ENCODE data around the gene KCNG2.

DNA sequence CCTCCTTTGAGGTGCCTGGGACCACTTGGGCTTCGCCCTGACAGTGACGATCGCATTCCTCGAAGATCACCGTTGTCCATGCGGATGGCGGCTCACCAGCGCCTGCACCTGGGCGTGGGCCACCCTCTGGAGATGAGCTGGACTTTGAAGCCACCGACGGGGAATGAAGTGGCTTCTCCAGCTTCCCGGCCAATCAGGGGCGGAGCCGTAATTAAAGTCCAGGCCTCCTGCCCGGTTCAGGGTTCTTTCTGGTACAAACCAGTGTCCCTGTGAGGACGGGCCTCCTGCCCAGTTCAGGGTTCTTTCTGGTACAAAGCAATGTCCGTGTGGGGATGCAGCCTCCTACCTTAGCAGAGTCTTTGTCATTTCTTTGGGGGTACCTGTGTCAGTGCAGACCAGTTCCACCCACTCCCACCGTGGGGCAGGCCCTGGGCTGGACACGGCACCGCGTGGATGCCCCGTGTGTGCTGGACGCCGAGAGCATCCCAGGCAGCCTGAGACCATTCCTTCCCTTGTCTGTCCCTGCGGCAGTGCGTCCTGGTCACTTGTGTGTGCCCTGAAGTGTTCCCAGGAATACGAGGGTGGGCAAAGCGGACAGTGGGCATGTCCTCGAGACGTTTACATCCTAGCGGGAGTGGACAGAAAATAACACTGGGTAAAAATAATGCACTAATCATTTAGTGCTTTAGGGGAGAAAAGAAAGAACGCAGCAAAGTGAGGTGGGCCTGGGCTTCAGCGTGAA is 55.0 kb downstream of the KCNG2 start:
- TF ChIP-seq, protein P1, sequence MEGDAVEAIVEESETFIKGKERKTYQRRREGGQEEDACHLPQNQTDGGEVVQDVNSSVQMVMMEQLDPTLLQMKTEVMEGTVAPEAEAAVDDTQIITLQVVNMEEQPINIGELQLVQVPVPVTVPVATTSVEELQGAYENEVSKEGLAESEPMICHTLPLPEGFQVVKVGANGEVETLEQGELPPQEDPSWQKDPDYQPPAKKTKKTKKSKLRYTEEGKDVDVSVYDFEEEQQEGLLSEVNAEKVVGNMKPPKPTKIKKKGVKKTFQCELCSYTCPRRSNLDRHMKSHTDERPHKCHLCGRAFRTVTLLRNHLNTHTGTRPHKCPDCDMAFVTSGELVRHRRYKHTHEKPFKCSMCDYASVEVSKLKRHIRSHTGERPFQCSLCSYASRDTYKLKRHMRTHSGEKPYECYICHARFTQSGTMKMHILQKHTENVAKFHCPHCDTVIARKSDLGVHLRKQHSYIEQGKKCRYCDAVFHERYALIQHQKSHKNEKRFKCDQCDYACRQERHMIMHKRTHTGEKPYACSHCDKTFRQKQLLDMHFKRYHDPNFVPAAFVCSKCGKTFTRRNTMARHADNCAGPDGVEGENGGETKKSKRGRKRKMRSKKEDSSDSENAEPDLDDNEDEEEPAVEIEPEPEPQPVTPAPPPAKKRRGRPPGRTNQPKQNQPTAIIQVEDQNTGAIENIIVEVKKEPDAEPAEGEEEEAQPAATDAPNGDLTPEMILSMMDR (IDR thresholded peaks at IDR 0.05), result no peak
- TF ChIP-seq POLR2A (IDR thresholded peaks at IDR 0.05) (no peak), EP300 (IDR thresholded peaks at IDR 0.05) (no peak)

All from tibial nerve (tissue), 4 donors.